SK-N-SH (cell line): Measurements from ENCODE around the gene GRK5.

ENCODE experiments used
- CTCF ChIP-seq: fragments of 200-600 bp; sonication (generic); IDR thresholded peaks from 2 replicates; pipeline ENCODE4 v1.6.1; 2017; ENCODE audit warnings: antibody characterized with exemption, mild to moderate bottlenecking, moderate library complexity
- FOXM1 ChIP-seq: IDR thresholded peaks from 2 replicates; pipeline ENCODE4 v1.4.0; 2012; ENCODE audit warnings: low read depth, mild to moderate bottlenecking
- NFIC ChIP-seq: IDR thresholded peaks from 2 replicates; pipeline ENCODE4 v1.4.0; 2012; ENCODE audit warnings: borderline replicate concordance
- NRF1 ChIP-seq: IDR thresholded peaks from 2 replicates; pipeline ENCODE4 v1.6.1; 2012; ENCODE audit warnings: low read depth, mild to moderate bottlenecking, low read length
- POLR2AphosphoS5 ChIP-seq: IDR thresholded peaks from 2 replicates; pipeline ENCODE4 v1.6.1; 2012; ENCODE audit warnings: low read depth, low read length
- REST ChIP-seq: IDR thresholded peaks from 2 replicates; pipeline ENCODE4 v1.6.1; 2012; ENCODE audit warnings: mild to moderate bottlenecking, low read depth, low read length, moderate library complexity
- YY1 ChIP-seq: IDR thresholded peaks from 2 replicates; pipeline ENCODE4 v1.4.0; 2012; ENCODE audit warnings: low read depth, mild to moderate bottlenecking

DNA sequence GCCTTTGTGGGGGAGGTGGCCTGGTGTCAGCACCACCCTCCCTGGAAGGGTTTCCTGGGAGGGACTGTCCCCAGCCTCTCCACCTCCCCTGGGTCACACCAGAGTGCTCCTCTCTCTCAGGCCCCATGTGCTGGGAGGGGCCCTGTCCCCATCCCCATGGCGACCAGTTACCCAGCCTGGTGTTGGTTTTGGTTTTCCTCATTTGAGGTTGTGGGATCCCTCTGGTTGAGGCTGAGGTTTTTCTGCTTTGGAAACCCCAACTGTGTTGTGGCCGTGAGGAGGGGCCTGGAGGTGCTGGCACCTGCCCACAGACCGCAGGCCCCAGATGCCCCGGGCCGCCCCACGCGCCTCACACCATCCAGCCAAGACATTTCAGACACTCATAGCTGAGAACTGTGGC is 106.3 kb downstream of the GRK5 start:
- TF ChIP-seq CTCF (no peak), NFIC (no peak), REST (no peak), NRF1 (no peak), YY1 (no peak), FOXM1 (no peak), POLR2AphosphoS5 (no peak)
